ENCODE measurements around the gene NEAT1.

- TF ChIP-seq POLR2A (IDR thresholded peaks at IDR 0.05; ENCODE audit: low read depth), result no peak
- TF ChIP-seq, protein P1, sequence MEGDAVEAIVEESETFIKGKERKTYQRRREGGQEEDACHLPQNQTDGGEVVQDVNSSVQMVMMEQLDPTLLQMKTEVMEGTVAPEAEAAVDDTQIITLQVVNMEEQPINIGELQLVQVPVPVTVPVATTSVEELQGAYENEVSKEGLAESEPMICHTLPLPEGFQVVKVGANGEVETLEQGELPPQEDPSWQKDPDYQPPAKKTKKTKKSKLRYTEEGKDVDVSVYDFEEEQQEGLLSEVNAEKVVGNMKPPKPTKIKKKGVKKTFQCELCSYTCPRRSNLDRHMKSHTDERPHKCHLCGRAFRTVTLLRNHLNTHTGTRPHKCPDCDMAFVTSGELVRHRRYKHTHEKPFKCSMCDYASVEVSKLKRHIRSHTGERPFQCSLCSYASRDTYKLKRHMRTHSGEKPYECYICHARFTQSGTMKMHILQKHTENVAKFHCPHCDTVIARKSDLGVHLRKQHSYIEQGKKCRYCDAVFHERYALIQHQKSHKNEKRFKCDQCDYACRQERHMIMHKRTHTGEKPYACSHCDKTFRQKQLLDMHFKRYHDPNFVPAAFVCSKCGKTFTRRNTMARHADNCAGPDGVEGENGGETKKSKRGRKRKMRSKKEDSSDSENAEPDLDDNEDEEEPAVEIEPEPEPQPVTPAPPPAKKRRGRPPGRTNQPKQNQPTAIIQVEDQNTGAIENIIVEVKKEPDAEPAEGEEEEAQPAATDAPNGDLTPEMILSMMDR (IDR thresholded peaks at IDR 0.05), result no peak
Measured at GRCh38 chr11:65383778-65384177, 38.8 kb upstream of the NEAT1 start.

Data from esophagus muscularis mucosa (tissue), 3 donors.